Measurements from ENCODE around the gene ME3.

The ME3 gene

GRCh38 chr11:86692317-86692716 lies 19.9 kb upstream of the ME3 start:
- no peak for DNase-seq

- no peak for DNase-seq
Observed at GRCh38 chr11:86688398-86689179, 16.2 kb upstream of the ME3 start.

GRCh38 chr11:86687185-86687778 lies 14.9 kb upstream of the ME3 start:
- no peak for DNase-seq

GRCh38 chr11:86686531-86686930 lies 14.1 kb upstream of the ME3 start:
- DNase-seq: no peak

GRCh38 chr11:86681483-86681756 lies 9.0 kb upstream of the ME3 start:
- no peak for DNase-seq

- no peak for DNase-seq
Observed at GRCh38 chr11:86680716-86681482, 8.5 kb upstream of the ME3 start.

GRCh38 chr11:86678823-86679222 lies 6.4 kb upstream of the ME3 start:
- DNase-seq: no peak

- no peak for DNase-seq
Observed at GRCh38 chr11:86678296-86678695, 5.9 kb upstream of the ME3 start.

GRCh38 chr11:86676533-86677154 lies 4.2 kb upstream of the ME3 start:
- no peak for DNase-seq

- DNase-seq: no peak
Observed at GRCh38 chr11:86676010-86676409, 3.6 kb upstream of the ME3 start.

- DNase-seq: no peak
Observed at GRCh38 chr11:86675017-86675416, 2.6 kb upstream of the ME3 start.

- DNase-seq: no peak
Observed at GRCh38 chr11:86673872-86674750, 1.7 kb upstream of the ME3 start.

GRCh38 chr11:86673055-86673843 lies 833 bp upstream of the ME3 start:
- no peak for DNase-seq

GRCh38 chr11:86671531-86672006 lies 847 bp downstream of the ME3 start:
- peak in 1 of 2 donors; percentile 38 for DNase-seq

GRCh38 chr11:86670911-86671310 lies 1.5 kb downstream of the ME3 start:
- DNase-seq: no peak

GRCh38 chr11:86670181-86670580 lies 2.2 kb downstream of the ME3 start:
- peak in 1 of 2 donors; percentile 26 for DNase-seq

GRCh38 chr11:86669424-86669823 lies 3.0 kb downstream of the ME3 start:
- no peak for DNase-seq

- no peak for DNase-seq
Observed at GRCh38 chr11:86668929-86669328, 3.5 kb downstream of the ME3 start.

- no peak for DNase-seq
Observed at GRCh38 chr11:86666193-86666592, 6.2 kb downstream of the ME3 start.

GRCh38 chr11:86664930-86665329 lies 7.5 kb downstream of the ME3 start:
- no peak for DNase-seq

GRCh38 chr11:86663761-86664160 lies 8.7 kb downstream of the ME3 start:
- DNase-seq: no peak

GRCh38 chr11:86663291-86663690 lies 9.1 kb downstream of the ME3 start:
- DNase-seq: no peak

All from hippocampal formation (tissue), 2 donors.